Esophagus squamous epithelium (tissue), 5 donors: ENCODE results near the gene EVA1A. TPM values are rescaled to one million over a fixed set of nuclear protein-coding genes. Genes with fewer than 3 reads are reported as not detected.

Source experiments
- DNase-seq: peaks from one replicate; lab custom pipeline; 2025; lab: John Stamatoyannopoulos, UW
- H3K27ac ChIP-seq, 4 donors: fragments of 200-600 bp; sonication (generic); one replicate each; pipeline ENCODE4 v1.5.1; 2016 to 2019; ENCODE audit warnings: mild to moderate bottlenecking in 1 of 4
- H3K27me3 ChIP-seq, 4 donors: fragments of 200-600 bp; sonication (generic); 1 replicate in 3 of 4; 2 replicates in 1 of 4; pipeline versions ENCODE4 v1.5.1 to v1.6.0; 2017 to 2021; ENCODE audit warnings: antibody characterized with exemption in 1 of 4
- H3K36me3 ChIP-seq, 3 donors: fragments of 200-600 bp; sonication (generic); one replicate each; pipeline ENCODE4 v1.5.1; 2016 to 2019
- H3K4me1 ChIP-seq, 3 donors: fragments of 200-600 bp; sonication (generic); one replicate each; pipeline ENCODE4 v1.5.1; 2017 to 2019
- H3K4me3 ChIP-seq, 4 donors: fragments of 200-600 bp; sonication (generic); 1 replicate in 3 of 4; 2 replicates in 1 of 4; pipeline ENCODE4 v1.5.1; 2016 to 2019; ENCODE audit warnings: mild to moderate bottlenecking in 2 of 4, moderate library complexity in 1 of 4
- H3K9me3 ChIP-seq, 3 donors: fragments of 200-600 bp; sonication (generic); one replicate each; pipeline ENCODE4 v1.5.1; 2016 to 2019
- CTCF ChIP-seq, 6 experiments: fragments of 450-650 bp in 4 of 6; fragments of 200-600 bp in 2 of 6; sonication (generic) in 2 of 6; IDR thresholded peaks; one replicate each; pipeline ENCODE4 v1.5.1; 2016 to 2019; ENCODE audit warnings: antibody characterized with exemption in 6 of 6, mild to moderate bottlenecking in 4 of 6, moderate library complexity in 4 of 6
- POLR2A ChIP-seq, 4 donors: fragments of 450-650 bp; IDR thresholded peaks; one replicate each; pipeline ENCODE4 v1.6.1; 2017; ENCODE audit warnings: antibody characterized with exemption in 4 of 4, mild to moderate bottlenecking in 4 of 4, moderate library complexity in 3 of 4
- WGBS, 2 donors: methylation state at CpG; one replicate each; pipeline ENCODE4 v1.1.5; 2018; 5-methylcytosine and 5-hydroxymethylcytosine counted together
- intact Hi-C: fragments of 100-400 bp; cut with DNase I; formaldehyde crosslinking; loops from one replicate; pipeline ENCODE4 v1.15.0; 2022
- total RNA-seq, 4 donors: library from RNA; depleted of rRNA; stranded (reverse); fragments of >200 nt; gene quantifications; one replicate each; pipeline ENCODE4 v1.1.0, GENCODE V29; 2016
- donor health status: DM: yes; HTN: yes; CAD: no.

The EVA1A gene
- total RNA-seq, 4 donors from 2014 or later = 0.26 to 9.4 (median 2.3) TPM; not detected in 1

GRCh38 chr2:75476761-75477160 is 84.0 kb downstream of the EVA1A start:
- no peak for DNase-seq
- TF ChIP-seq CTCF (IDR thresholded peaks at IDR 0.05) = no peak
- no peak overlapping the region for H3K27ac ChIP-seq
- no peak overlapping the region for H3K4me3 ChIP-seq
- intact Hi-C loops = no loop called here
- peaks cover 0 to 19% (median 0%) of the 10 kb centered on the region in 4 donors for H3K27me3 ChIP-seq
- WGBS, 2 donors = 14 to 23% methylated on average over 2 of the region's 2 CpGs
- no peaks in the 10 kb centered on the region for H3K9me3 ChIP-seq
- no peaks in the 10 kb centered on the region for H3K36me3 ChIP-seq
- no peaks in the 10 kb centered on the region for H3K4me1 ChIP-seq

- H3K27me3 ChIP-seq = peaks cover 0 to 20% (median 0%) of the 10 kb centered on the region in 4 donors
- H3K9me3 ChIP-seq = no peaks in the 10 kb centered on the region
- TF ChIP-seq POLR2A (IDR thresholded peaks at IDR 0.05) (no peak), CTCF (IDR thresholded peaks at IDR 0.05) (no peak)
- no peak overlapping the region for H3K4me3 ChIP-seq
- no peaks in the 10 kb centered on the region for H3K36me3 ChIP-seq
- no peak for DNase-seq
- H3K27ac ChIP-seq = no peak overlapping the region
- no peaks in the 10 kb centered on the region for H3K4me1 ChIP-seq
- intact Hi-C loops = no loop called here
- WGBS, 2 donors = 32 to 52% methylated on average over 2 of the region's 2 CpGs
These were observed 84.8 kb downstream of the EVA1A start for GRCh38 chr2:75475976-75476375.

- no peaks in the 10 kb centered on the region for H3K4me1 ChIP-seq
- 65 to 87% methylated on average over 2 of the region's 2 CpGs for WGBS, 2 donors
- H3K27me3 ChIP-seq = peaks cover 0 to 20% (median 0%) of the 10 kb centered on the region in 4 donors
- no peaks in the 10 kb centered on the region for H3K36me3 ChIP-seq
- H3K27ac ChIP-seq = no peak overlapping the region
- H3K9me3 ChIP-seq = no peaks in the 10 kb centered on the region
- no peak overlapping the region for H3K4me3 ChIP-seq
- intact Hi-C loops = no loop called here
- no peak for TF ChIP-seq CTCF (IDR thresholded peaks at IDR 0.05)
- no peak for TF ChIP-seq POLR2A (IDR thresholded peaks at IDR 0.05)
- no peak for DNase-seq
These were observed 85.7 kb downstream of the EVA1A start for GRCh38 chr2:75475049-75475448.

GRCh38 chr2:75474115-75474514 is 86.6 kb downstream of the EVA1A start:
- Histone ChIP-seq H3K36me3 (no peaks in the 10 kb centered on the region), H3K27ac (no peak overlapping the region), H3K4me1 (no peaks in the 10 kb centered on the region), H3K4me3 (no peak overlapping the region), H3K27me3 (peaks cover 0 to 25% (median 0%) of the 10 kb centered on the region in 4 donors), H3K9me3 (no peaks in the 10 kb centered on the region)
- WGBS, 2 donors = 80 to 86% methylated on average over 7 of the region's 8 CpGs
- TF ChIP-seq POLR2A (IDR thresholded peaks at IDR 0.05) (no peak), CTCF (IDR thresholded peaks at IDR 0.05) (no peak)
- no peak for DNase-seq
- intact Hi-C loops = no loop called here

- TF ChIP-seq POLR2A (IDR thresholded peaks at IDR 0.05) (no peak), CTCF (IDR thresholded peaks at IDR 0.05) (peak in 2 of 6 experiments; percentile 20 to 56)
These were observed 93.9 kb downstream of the EVA1A start for GRCh38 chr2:75466708-75467311.

More at GRCh38 chr2:75466708-75467311, 93.9 kb downstream of the EVA1A start:
- H3K36me3 ChIP-seq = no peaks in the 10 kb centered on the region
- H3K27me3 ChIP-seq = peaks cover 0 to 42% (median 0%) of the 10 kb centered on the region in 4 donors
- intact Hi-C loops = no loop called here
- no peak overlapping the region for H3K4me3 ChIP-seq
- H3K9me3 ChIP-seq = no peaks in the 10 kb centered on the region
- H3K27ac ChIP-seq = no peak overlapping the region
- WGBS, 2 donors = 50 to 67% methylated on average over 3 of the region's 3 CpGs
- H3K4me1 ChIP-seq = no peaks in the 10 kb centered on the region
- no peak for DNase-seq
